ENCODE measurements around the gene OR2B2. TPM values are rescaled to one million over a fixed set of nuclear protein-coding genes. Genes with fewer than 3 reads are reported as not detected.
"Not testable (repeated sequence)": the region's sequence is repeated elsewhere in the genome, so short reads cannot be mapped to it uniquely, and the experiment has no call there.

Gene OR2B2
- total and polyA plus RNA-seq, 7 donors, result not detected

DNA sequence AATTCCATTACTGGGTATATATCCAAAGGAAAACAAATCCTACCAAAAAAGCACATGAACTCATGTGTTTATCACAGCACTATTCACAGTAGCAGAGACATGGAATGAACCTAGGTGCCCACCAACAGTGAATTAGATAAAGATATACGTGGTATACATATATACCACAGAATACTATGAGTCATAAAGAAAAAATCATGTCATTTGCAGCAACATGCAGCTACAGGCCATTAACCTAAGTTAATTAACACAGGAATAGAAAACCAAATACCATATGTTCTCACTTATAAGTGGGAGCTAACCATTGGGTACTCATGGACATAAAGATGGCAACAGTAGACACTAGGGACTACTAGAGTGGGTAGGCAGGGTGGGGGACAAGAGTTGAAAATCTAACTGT is 4.2 kb downstream of the OR2B2 start:
- no peak overlapping the region for H3K27ac ChIP-seq
- no peak for DNase-seq
- H3K4me1 ChIP-seq, result no peaks in the 10 kb centered on the region
- intact Hi-C loops (cut with DNase I), result no loop called here
- 73 to 90% (median 74%) methylated on average over 1 of the region's 1 CpG for WGBS, 3 donors
- H3K27me3 ChIP-seq (ENCODE audit: insufficient read depth in 3 of 3, low read length in 2 of 3), result no peaks in the 10 kb centered on the region
- H3K4me3 ChIP-seq, result no peak overlapping the region
- TF ChIP-seq CTCF (IDR thresholded peaks at IDR 0.05), result no peak
- H3K9me3 ChIP-seq, result no peaks in the 10 kb centered on the region
- no peak for ATAC-seq
- H3K36me3 ChIP-seq (ENCODE audit: insufficient read depth in 1 of 2, low read depth in 1 of 2), result no peaks in the 10 kb centered on the region

DNA sequence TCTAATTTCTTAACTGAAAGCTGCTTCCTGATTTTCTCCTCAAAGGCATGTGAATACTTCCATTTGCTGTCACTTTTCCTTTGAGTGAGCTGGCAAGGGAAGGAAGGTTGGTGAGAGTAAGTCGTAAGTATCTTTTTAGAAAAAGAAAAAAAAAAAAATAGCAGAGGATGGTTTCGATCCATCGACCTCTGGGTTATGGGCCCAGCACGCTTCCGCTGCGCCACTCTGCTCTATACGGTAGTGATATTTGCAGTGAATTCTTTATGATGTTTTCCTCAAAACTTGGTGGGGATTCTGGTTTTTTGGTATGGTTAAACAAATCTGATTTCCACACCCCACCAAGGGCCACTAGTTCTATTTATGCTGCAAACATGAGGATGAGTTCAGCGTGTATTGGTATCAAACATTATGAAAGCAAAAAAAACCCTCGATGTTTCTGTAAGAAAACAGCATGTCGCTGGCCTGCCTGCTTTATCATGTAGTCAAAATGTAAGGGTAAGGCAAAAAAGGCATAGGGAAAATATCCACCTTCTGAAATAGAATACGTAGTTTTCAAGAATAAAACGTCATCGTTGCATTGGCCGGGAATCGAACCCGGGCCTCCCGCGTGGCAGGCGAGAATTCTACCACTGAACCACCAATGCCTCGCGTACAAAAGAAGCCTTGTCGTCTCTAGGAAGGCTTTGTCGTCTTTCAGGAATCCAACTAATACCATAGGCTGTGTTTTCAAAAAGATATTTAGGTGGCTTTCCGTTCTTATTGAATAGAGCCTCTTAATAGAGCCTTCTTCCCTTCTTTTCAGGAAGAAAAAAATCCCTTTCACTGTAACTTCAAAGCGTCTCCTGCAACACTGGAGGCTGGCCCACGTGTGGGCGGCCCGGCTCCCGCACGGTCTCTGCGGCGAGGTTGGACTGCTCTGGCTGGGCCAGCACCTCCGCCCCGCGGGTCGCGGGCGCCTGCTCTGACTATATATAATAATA is 9.6 kb downstream of the OR2B2 start:
- no peaks in the 10 kb centered on the region for H3K36me3 ChIP-seq (ENCODE audit: insufficient read depth in 1 of 2, low read depth in 1 of 2)
- H3K4me3 ChIP-seq, result peak overlapping the region; percentile 76
- no peaks in the 10 kb centered on the region for H3K9me3 ChIP-seq
- peak; percentile 89 to 95 (median 93) for ATAC-seq
- H3K4me1 ChIP-seq, result no peaks in the 10 kb centered on the region
- WGBS, 3 donors, result 2 to 3% (median 2%) methylated on average over 38 of the region's 38 CpGs
- intact Hi-C loops (cut with DNase I), result loop anchor here in 1 of 2 donors (5.0 kb wide), 1 partner anchor 150 kb away; no protein-coding TSS in a partner anchor
- no peaks in the 10 kb centered on the region for H3K27me3 ChIP-seq (ENCODE audit: insufficient read depth in 3 of 3, low read length in 2 of 3)
- H3K27ac ChIP-seq, result peak overlapping the region; percentile 77
- no peak for TF ChIP-seq CTCF (IDR thresholded peaks at IDR 0.05)
- DNase-seq, result peak; percentile 70 to 82

DNA sequence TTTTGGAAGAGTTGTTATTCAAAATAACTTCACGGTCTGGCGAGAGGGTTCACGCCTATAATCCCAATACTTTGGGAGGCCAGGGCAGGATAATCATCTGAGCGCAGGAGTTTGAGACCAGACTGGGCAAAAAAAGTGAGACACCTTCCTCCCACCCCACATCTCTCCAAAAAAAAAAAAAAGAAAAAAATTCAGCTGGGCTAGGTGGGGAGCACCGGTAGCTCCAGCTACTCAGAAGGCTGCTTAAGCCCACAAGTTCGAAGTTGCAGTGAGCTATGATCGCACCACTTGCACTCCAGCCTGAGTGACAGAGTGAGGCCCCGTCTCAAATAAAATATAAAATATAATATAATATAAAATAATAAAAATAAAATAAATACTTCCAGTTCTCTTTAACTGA is 10.4 kb downstream of the OR2B2 start:
- intact Hi-C loops (cut with DNase I), result loop anchor here in 1 of 2 donors (5.0 kb wide), 1 partner anchor 150 kb away; no protein-coding TSS in a partner anchor
- H3K36me3 ChIP-seq (ENCODE audit: insufficient read depth in 1 of 2, low read depth in 1 of 2), result no peaks in the 10 kb centered on the region
- WGBS, 3 donors, result 81 to 90% (median 84%) methylated on average over 8 of the region's 8 CpGs
- ATAC-seq (no peak), DNase-seq (no peak)
- no peak for TF ChIP-seq CTCF (IDR thresholded peaks at IDR 0.05)
- H3K4me3 ChIP-seq, result peak overlapping the region; percentile 76
- no peaks in the 10 kb centered on the region for H3K27me3 ChIP-seq (ENCODE audit: insufficient read depth in 3 of 3, low read length in 2 of 3)
- no peak overlapping the region for H3K27ac ChIP-seq
- H3K4me1 ChIP-seq, result no peaks in the 10 kb centered on the region
- no peaks in the 10 kb centered on the region for H3K9me3 ChIP-seq

- WGBS, 3 donors, result 86 to 90% (median 89%) methylated on average over 7 of the region's 7 CpGs
- H3K27me3 ChIP-seq (ENCODE audit: insufficient read depth in 3 of 3, low read length in 2 of 3); H3K9me3 ChIP-seq; H3K36me3 ChIP-seq (ENCODE audit: insufficient read depth in 1 of 2, low read depth in 1 of 2); H3K4me1 ChIP-seq; DNase-seq; ATAC-seq; H3K27ac ChIP-seq; H3K4me3 ChIP-seq: not testable (repeated sequence)
- intact Hi-C loops (cut with DNase I), result loop anchor here in 1 of 2 donors (5.0 kb wide), 1 partner anchor 148 kb away; no protein-coding TSS in a partner anchor
These were observed 12.0 kb downstream of the OR2B2 start for GRCh38 chr6:27900197-27900596.

GRCh38 chr6:27899543-27899942 is 12.7 kb downstream of the OR2B2 start:
- intact Hi-C loops (cut with DNase I), result loop anchor here (5.0 to 10.0 kb wide), 4 partner anchors 127 to 712 kb away; no protein-coding TSS in a partner anchor
- Histone ChIP-seq H3K4me3 (no peak overlapping the region), H3K36me3 (ENCODE audit: insufficient read depth in 1 of 2, low read depth in 1 of 2) (no peaks in the 10 kb centered on the region), H3K9me3 (no peaks in the 10 kb centered on the region), H3K4me1 (no peaks in the 10 kb centered on the region), H3K27ac (no peak overlapping the region), H3K27me3 (ENCODE audit: insufficient read depth in 3 of 3, low read length in 2 of 3) (no peaks in the 10 kb centered on the region)
- DNase-seq (no peak), ATAC-seq (no peak)
- TF ChIP-seq CTCF (IDR thresholded peaks at IDR 0.05), result no peak

All from psoas muscle (tissue), 8 donors.